Hair follicle dermal papilla cell (primary cell): ENCODE data around the gene DCLRE1B. TPM values are rescaled to one million over a fixed set of nuclear protein-coding genes. Genes with fewer than 3 reads are reported as not detected.

Experiments
- total RNA-seq: library from RNA; depleted of rRNA; stranded (reverse); fragments of >200 nt; gene quantifications from 2 replicates; pipeline ENCODE4 v1.2.3, GENCODE V29; 2012

DCLRE1B gene
- 4.4 and 4.9 TPM in 2 replicates for total RNA-seq

GRCh38 chr1:113904674-113905434 is at the start of gene DCLRE1B, which contains the start of gene AP4B1:
Gene DCLRE1B, plus strand, starts transcription at chr1:113905326. Its CDS starts 261 bp downstream, at chr1:113905587.
Gene AP4B1, minus strand, starts transcription at chr1:113904799. Its CDS starts 82 bp downstream, at chr1:113904717.

GRCh38 chr1:113871597-113872113 is 33.5 kb upstream of the DCLRE1B start, which contains the start of gene PTPN22:
Gene PTPN22, minus strand, starts transcription at chr1:113871712.

GRCh38 chr1:113887402-113888175 is 17.5 kb upstream of the DCLRE1B start, which contains the start of gene BCL2L15:
Gene BCL2L15, minus strand, starts transcription at chr1:113887581. Its CDS starts 206 bp downstream, at chr1:113887375.

GRCh38 chr1:113928941-113929749 is 24.0 kb downstream of the DCLRE1B start, which contains the start of gene HIPK1:
Gene HIPK1, plus strand, starts transcription at chr1:113929324.

Other genes with a start within 250 kb of the DCLRE1B start
- 33.9 and 40.1 TPM in 2 replicates for gene PHTF1, start 145.8 kb upstream of the DCLRE1B start, total RNA-seq
- gene RSBN1, start 92.8 kb upstream of the DCLRE1B start, total RNA-seq = 9.5 and 12.5 TPM in 2 replicates
- 1.3 and 1.7 TPM in 2 replicates for gene PTPN22, start 33.6 kb upstream of the DCLRE1B start, total RNA-seq
- 0.12 and 0.16 TPM in 2 replicates for gene BCL2L15, start 17.7 kb upstream of the DCLRE1B start, total RNA-seq
- gene AP4B1, start 527 bp upstream of the DCLRE1B start, total RNA-seq = 14.0 and 17.0 TPM in 2 replicates
- 33.2 and 36.5 TPM in 2 replicates for gene HIPK1, start 24.0 kb downstream of the DCLRE1B start, total RNA-seq
- 264 TPM in 2 replicates for gene OLFML3, start 74.1 kb downstream of the DCLRE1B start, total RNA-seq
- gene SYT6, start 248.5 kb downstream of the DCLRE1B start, total RNA-seq = under 0.01 TPM in 1 of 2 replicates, not detected in the other